SK-N-DZ (cell line): ENCODE measurements around the gene MT1E.

Experiments used
- DNase-seq: peaks from one replicate; pipeline ENCODE4 v3.0.0-alpha.2; 2015; ENCODE audit warnings: low spot score

The MT1E gene

DNA sequence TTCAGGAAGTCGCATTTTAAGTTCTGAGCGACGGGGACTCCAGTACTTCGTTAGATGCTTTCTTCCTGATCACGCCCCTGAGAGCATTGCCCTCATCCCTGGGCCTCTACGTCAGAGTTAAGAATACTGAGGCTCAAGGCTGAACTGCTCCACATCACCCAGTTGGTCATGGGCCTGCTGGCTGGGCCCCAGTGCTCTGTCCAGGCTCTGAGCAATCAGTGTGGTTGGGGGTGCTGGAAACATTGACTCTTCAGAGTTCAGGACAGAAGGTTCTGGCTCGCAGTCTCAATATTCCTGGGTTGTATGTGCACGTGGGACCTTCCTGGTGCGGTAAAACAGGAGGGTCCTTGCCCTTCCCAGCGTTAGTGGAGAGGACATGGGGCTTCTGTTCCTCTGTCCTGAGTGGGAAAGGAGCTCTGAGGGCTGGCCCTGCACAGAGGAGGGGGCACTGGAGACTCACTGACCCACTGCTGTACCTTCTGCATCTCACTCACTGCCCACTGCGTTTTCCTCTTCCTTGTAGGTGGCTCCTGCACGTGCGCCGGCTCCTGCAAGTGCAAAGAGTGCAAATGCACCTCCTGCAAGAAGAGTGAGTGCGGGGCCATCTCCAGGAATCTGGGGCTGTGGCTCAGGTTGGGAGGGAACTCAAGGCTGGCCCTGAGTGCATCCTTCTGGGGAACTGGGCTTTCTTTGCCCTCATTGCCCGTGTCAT lies 518 bp downstream of the MT1E start:
- no peak for DNase-seq

DNA sequence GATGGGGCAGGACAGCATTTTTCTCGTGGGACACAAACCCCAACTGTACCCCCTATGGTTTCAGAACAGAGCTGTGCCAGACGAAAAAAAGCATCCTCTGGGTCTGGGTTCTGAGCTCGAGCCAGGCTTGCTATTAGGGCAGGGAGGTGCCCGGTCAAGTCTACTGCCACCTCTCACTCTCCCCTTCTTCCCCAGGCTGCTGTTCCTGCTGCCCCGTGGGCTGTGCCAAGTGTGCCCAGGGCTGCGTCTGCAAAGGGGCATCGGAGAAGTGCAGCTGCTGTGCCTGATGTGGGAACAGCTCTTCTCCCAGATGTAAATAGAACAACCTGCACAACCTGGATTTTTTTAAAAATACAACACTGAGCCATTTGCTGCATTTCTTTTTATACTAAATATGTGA lies 1.1 kb downstream of the MT1E start:
- no peak for DNase-seq

DNA sequence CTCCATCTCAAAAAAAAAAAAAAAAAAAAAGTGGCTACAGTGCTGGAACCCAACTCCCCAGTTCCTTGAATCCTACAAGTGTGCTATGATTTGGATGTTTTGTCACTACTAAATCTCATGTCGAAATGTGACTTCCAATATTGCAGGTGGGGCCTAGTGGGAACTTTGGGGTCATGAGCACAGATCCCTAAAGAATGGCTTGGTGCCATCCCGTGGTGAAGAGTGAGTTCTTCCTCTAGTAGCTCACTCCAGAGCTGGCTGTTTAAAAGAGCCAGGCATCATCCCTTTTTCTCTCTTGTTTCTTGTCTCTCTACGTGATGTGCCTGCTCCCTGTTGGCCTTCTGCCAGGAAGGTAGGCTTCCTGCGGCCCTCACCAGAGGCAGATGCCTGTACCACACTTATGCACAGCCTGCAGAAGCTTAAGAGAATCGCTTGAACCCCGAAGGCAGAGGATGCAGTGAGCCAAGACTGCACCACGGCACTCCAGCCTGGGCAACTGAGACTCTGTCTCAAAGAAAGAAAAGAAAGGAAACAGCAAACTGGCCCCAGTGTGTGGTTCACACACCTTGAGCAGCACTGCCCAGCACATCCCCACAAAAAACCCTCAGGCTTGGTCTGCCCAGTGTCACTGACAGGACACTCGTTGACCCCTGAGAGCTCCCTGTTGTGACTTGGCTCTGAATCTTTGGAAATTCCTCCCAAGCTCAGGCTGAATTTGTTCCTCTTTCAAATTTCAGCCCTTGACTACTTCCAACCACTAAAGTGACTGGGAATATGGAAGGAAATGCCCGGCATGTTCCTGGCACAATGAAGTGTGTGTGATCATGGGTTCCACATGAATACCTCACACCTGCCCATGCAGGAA lies 3.1 kb downstream of the MT1E start:
- no peak for DNase-seq

DNA sequence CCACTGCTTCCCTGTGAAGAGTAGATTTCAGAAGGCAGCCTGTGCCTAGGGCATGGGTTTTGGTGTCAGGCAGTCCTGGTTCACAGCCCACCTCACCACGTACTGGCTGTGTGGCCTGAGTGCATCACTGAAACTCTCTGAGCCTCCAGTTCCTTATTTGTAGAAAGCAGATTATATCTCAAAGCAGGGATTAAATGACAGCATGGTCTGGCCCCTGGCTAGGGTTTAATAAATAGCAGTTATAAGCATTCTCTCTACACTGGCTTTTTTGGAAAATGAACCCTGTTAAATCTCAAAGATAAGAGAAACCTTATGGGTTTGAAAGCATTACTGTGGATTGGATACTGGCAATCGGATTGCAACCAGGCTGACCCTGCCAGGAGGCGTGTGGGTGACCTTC lies 4.0 kb downstream of the MT1E start:
- no peak for DNase-seq

DNA sequence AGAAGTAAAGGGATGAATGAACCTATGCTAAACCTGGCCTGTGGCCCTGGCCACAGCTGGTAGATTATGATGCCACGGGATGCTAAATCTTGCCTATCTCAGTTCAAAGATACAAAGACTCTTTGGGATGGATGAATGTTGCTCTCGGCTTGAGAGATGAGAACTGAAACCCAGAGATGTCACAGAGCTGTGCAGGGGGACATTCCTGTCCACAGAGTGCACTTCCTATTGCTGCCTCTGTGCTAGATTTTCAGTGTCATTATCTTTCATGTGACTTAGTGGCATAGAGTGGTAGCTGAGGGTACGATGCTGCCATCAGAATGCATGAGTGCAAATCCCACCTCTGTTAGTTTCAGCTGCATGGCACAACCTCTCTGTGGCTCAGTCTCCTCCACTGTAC lies 4.6 kb downstream of the MT1E start:
- no peak for DNase-seq

DNA sequence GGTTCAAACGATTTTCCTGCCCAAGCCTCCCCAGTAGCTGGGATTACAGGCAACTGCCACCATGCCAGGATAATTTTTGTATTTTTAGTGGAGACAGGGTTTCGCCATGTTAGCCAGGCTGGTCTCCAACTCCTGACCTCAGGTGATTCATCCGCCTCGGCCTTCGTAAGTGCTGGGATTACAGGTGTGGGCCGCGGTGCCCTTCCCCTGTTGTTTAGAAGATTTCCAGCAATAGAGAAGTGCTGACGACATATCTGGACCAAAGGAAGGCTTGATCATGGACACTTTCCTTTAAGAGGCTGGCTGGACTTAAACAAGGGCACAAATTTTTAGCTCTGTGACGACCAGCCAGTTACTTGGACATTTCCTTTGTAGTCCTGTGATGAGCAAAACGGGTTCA lies 5.6 kb downstream of the MT1E start:
- DNase-seq = no peak

DNA sequence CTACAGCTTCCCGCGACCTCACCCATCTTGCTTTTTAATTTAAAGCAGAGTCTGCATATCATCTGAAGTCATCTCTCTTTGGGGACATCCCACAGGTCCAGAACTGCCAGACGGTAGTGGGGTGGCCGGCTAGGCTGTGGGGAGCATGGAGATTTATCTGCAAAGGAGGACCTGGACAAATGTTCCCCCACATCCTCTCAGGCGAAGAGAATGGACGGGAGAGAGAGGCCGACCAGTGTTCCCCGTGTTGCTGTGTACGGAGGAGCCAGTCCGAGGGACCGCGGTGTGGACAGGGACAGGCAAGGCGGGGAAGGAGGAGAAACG lies 6.2 kb downstream of the MT1E start:
- DNase-seq = no peak

DNA sequence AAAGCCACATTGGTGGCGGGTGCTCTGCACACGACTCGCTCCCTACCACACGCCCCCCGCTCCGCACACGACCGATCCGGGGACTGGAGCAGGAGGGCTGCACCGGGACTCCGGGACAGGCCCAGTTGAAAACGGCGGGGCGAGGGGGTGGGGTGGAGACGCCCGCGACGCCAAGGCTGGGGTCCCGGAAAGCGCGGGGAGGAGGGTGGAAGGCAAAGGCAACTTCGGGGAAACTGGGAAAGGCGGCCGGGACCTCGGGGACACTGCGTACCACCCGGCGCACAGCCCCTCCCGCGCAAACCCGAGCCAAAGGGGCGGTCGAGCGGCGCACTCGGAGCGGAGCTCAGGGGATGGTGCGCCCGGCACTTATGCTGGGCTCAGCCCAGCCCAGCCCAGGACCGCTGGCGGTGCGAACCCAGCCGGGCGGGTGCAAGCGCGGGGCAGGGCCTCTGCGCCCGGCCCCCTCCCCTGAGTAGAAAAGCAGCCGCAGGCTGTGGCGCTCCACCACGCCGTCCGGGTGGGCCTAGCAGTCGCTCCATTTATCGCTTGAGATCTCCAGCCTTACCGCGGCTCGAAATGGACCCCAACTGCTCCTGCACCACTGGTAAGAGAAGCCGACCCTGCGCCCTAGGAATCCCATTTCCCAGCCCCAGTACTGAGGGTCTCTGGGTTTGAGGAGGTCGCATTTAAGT lies 6.7 kb downstream of the MT1E start, which contains the start of gene MT1M:
MT1M (plus strand) TSS at position 504 of the 692 bp plus-strand sequence; CDS start at position 577, 73 bp downstream.
- no peak for DNase-seq

DNA sequence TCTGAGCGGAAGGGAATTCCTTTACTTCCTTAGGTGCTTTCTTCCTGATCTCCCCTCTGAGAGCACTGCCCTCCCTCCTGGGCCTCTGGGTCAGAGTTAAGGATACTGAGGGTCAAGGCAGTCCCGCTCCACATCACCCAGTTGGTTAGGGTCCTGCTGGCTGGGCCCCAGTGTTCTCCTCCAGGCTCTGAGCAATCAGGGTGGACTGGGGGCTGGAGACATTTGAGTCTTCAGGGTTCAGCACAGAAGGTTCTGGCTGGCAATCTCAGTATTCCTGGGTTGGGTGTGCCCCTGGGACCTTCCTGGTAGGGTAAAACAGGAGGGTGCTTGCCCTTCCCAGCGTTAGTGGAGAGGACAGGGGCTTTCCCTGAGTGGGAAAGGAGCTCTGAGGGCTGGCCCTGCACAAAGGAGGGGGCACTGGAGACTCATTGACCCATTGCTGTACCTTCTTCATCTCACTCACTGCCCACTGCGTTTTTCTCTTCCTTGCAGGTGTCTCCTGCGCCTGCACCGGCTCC lies 7.3 kb downstream of the MT1E start:
- DNase-seq = no peak

DNA sequence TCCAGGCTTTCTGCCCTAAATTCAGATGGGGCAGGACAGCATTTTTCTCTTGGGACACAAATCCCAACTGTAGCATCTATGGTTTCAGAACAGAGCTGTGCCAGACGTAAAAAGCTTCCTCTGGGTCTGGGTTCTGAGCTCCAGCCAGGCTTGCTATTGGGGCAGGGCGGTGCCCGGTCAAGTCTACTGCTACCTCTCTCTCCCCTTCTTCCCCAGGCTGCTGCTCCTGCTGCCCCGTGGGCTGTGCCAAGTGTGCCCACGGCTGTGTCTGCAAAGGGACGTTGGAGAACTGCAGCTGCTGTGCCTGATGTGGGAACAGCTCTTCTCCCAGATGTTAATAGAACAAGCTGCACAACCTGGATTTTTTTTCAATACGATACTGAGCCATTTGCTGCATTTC lies 8.0 kb downstream of the MT1E start:
- DNase-seq = no peak

DNA sequence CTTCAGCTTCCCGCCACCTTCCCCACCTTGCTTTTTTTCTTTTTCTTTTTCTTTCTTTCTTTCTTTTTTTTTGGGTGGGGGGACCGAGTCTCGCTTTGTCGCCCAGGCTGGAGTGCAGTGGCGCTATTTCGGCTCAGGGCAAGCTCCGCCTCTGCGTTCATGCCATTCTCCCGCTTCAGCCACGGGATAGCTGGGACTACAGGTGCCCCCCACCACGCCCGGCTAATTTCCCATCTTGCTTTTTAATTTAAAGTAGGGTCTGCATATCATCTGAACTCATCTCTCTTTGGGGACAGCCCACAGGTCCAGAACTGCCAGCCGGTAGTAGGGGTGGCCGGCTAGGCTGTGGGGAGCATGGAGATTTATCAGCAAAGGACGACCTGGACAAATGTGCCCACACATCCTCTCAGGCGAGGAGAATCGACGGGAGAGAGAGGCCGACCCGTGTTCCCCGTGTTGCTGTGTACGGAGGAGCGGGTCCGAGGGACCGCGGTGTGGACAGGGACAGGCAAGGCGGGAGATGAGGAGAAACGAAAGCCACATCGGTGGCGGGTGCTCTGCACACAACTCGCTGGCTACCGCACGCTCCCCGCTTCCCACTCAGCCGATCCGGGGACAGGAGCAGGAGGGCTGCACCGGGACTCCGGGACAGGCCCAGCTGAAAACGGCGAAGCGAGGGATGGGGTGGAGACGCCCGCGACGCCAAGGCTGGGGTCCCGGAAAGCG lies 9.3 kb downstream of the MT1E start:
- no peak for DNase-seq

DNA sequence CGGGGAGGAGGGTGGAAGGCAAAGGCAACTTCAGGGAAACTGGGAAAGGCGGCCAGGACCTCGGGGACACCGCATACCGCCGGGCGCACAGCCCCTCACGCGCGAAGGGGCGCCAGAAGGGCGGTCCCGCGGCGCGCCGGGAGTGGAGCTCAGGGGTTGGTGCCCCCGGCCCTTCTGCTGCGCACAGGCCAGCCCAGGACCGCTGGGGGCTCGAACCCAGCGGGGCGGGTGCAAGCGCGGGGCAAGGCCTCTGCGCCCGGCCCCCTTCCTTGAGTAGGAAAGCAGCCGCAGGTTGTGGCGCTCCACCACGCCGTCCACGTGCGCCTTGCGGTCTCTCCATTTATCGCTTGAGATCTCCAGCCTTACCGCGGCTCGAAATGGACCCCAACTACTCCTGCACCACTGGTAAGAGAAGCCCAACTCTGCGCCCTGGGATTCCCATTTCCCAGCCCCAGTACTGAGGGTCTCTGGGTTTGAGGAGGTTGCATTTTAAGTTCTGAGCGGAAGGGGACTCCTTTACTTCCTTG lies 9.9 kb downstream of the MT1E start:
- DNase-seq = no peak

DNA sequence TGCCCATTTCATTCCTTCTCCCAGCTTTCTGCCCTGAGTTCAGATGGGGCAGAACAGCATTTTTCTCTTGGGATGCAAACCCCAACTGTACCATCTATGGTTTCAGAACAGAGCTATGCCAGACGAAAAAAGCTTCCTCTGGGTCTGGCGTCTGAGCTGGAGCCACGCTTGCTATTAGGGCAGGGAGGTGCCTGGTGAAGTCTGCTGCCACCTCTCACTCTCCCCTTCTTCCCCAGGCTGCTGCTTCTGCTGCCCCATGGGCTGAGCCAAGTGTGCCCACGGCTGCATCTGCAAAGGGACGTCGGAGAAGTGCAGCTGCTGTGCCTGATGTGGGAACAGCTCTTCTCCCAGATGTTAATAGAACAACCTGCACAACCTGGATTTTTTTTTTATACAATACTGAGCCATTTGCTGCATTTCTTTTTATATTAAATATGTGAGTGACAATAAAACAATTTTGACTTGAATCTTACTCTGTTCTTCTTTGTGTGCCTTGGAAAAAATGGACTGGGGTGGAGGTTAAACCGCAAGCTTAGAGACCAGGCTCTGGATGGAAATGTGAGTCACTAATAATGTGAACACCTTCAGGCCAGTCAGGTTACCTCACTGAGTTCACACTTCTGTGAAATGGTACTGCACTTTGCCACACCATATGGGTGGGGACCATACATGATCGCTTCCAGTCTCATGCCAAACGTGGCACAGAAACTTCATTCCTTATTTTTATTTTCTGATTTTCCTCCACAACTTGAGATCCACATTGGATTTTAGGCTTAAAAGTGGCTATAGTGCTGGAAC lies 11.2 kb downstream of the MT1E start:
- DNase-seq = no peak

DNA sequence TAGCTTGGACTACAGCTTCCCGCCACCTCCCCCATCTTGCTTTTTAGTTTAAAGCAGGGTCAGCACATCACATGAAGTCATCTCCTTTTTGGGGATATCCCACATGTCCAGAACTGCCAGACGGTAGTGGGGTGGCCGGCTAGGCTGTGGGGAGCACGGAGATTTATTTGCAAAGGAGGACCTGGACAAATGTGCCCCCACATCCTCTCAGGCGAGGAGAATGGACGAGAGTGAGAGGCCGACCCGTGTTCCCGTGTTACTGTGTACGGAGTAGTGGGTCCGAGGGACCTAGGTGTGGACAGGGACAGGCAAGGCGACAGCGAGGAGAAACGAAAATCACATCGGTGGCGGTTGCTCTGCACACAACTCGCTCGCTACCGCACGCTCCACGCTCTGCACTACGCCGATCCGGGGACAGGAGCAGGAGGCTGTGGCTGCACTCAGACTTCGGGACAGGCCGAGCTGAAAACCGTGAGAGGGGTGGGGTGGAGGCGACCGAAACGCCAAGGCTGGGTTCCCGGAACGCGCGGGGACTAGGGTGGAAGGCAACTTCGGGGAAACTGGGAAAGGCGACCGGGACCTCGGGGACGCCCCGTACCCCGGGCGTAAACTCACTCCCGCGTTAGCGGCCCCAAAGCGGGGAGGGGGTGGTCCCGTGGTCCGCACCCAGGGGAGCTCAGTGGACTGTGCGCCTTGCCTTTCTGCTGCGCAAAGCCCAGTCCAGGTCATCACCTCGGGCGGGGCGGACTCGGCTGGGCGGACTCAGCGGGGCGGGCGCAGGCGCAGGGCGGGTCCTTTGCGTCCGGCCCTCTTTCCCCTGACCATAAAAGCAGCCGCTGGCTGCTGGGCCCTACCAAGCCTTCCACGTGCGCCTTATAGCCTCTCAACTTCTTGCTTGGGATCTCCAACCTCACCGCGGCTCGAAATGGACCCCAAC lies 12.5 kb downstream of the MT1E start, which contains the start of gene MT1A:
MT1A (plus strand) TSS at position 853 of the 937 bp plus-strand sequence; CDS start at position 926, 73 bp downstream.
- no peak for DNase-seq

DNA sequence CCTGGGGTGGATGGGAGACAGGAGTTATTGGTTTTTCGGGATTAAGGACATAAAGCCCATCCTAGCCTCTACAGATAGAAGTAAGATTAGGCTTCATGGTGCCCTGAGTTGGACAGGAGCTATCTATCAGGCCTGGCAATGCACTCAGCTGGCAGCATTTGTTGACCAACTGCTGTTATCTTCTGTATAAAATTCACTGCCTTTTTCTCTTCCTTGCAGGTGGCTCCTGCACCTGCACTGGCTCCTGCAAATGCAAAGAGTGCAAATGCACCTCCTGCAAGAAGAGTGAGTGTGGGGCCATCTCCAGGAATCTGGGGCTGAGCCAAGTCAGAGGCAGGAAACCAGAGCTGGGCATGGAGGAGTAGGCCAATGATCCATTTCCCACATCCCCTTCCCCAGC lies 13.5 kb downstream of the MT1E start:
- DNase-seq = no peak

DNA sequence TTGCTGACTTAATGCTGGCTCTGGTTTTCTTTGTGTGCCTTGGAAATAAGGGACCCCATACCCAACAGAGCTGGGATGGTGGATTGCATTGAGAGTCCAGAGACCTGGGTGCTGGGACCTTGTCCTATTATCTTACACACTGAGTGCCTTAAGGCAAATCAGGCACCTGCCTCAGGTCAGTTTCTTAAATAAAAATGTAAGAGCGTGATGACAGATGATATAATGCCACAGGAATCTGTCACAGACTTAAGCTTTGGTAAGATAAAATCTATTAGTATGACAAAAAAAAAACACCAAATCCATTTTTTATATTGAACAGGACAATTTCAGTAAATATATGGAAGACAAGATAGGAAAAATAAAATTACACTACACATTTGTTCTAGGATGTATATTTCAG lies 14.5 kb downstream of the MT1E start:
- no peak for DNase-seq

DNA sequence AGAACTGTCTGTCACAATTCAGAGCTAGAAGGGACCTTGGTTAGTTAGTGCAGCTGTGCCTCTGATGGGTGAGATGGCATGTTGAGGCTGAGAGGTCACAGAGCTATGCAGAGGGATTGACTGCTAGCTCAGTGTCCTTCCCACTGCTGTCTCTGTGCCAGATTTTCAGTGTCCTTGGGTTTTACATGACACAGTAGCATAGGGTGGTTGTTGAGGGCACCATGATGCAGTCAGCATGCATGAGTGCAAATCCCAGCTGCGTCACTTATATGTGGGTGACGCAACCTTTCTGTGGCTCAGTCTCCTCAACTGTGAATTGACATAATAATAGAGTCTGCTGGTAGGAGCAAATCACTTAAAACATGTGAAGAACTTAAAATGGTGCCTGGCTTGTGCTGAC lies 15.6 kb downstream of the MT1E start:
- no peak for DNase-seq

DNA sequence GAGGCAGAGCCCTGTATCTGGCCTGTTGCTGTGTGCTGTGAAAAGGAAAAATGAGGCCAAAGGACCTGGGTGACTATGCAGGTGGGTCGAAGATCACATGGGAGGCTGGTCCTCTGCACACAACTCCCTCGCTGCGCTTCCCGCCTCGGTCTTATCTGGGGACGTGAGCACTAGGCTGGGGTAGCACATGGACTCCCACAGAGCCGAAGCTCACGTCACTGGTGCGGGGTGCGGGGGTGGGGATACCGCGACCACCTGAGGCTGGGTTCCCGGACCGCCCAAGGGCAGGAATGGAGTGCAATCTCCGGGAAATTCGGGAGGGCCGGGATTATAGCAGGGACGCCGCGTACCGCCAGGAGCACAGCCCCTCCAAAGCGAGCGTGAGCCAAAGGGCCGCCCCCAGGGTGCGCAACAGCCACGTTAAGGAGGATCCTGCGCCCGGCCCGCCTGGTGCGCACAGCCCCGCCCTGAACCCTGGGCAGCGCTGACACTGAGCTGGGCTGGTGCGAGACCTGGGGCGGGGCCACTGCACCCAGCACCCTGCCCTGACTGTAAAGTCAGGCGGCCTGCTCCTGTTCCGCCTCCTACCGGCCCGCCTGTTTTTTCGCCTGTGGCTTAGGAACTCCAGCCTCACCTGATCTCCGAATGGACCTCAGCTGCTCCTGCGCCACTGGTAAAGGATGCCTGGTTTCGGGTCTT lies 17.6 kb downstream of the MT1E start:
- peak; percentile 30 for DNase-seq

DNA sequence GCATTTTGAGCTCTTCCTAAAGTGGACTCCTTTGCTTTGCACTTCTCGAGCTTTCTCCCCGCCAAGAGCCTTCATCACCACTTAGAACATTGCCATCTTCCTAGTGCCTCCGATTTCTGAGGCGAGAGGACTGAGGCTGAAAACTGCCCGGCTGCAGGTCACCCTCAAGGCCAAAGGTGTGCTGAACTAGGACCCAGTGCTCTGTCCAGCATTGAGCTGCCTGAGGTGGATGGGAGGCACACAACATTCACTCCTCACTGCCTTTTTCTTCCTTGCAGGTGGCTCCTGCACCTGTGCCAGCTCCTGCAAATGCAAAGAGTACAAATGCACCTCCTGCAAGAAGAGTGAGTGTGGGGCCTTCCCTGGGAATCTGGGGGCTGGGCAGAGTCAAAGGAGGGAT lies 18.3 kb downstream of the MT1E start:
- no peak for DNase-seq
